Fibroblast of lung (primary cell): ENCODE measurements around the gene SLC16A3.
"Not testable (repeated sequence)": the region's sequence is repeated elsewhere in the genome, so short reads cannot be mapped to it uniquely, and the experiment has no call there.

ENCODE experiments used
- EZH2 ChIP-seq: IDR thresholded peaks from 2 replicates; pipeline ENCODE4 v1.5.1; 2012; ENCODE audit warnings: low read length, control low read depth, mild to moderate bottlenecking; ENCODE audit errors: missing control alignments
- TF ChIP-seq, protein P1 (sequence below), 2 donors: IDR thresholded peaks in 1 of 2; conservative IDR thresholded peaks in 1 of 2; 1 replicate in 1 of 2; 2 replicates in 1 of 2; pipeline ENCODE4 v1.5.1; 2011 to 2012; ENCODE audit warnings: low read length in 2 of 2, control low read depth in 1 of 2, inconsistent platforms in 1 of 2, low read depth in 1 of 2, mild to moderate bottlenecking in 1 of 2

DNA sequence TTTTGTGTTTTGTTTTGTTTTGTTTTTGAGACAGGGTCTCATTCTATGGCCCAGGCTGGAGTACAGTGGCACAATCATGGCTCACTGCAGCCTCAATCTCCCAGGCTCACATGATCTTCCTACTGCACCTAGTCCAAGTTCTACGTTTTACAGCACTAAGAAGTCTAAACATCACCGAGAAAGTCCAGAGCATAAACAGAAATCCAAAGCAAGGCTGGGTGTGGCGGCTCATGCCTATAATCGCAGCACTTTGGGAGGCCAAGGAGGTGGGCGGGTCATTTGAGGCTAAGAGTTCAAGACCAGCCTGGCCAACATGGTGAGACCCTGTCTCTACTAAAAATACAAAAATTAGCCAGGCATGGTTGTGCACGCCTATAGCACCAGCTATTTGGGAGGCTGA, 35.8 kb upstream of the SLC16A3 start:
- TF ChIP-seq, protein P1, sequence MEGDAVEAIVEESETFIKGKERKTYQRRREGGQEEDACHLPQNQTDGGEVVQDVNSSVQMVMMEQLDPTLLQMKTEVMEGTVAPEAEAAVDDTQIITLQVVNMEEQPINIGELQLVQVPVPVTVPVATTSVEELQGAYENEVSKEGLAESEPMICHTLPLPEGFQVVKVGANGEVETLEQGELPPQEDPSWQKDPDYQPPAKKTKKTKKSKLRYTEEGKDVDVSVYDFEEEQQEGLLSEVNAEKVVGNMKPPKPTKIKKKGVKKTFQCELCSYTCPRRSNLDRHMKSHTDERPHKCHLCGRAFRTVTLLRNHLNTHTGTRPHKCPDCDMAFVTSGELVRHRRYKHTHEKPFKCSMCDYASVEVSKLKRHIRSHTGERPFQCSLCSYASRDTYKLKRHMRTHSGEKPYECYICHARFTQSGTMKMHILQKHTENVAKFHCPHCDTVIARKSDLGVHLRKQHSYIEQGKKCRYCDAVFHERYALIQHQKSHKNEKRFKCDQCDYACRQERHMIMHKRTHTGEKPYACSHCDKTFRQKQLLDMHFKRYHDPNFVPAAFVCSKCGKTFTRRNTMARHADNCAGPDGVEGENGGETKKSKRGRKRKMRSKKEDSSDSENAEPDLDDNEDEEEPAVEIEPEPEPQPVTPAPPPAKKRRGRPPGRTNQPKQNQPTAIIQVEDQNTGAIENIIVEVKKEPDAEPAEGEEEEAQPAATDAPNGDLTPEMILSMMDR (conservative IDR thresholded peaks at IDR 0.05 in 1 of 2, IDR thresholded peaks at IDR 0.05 in 1 of 2; ENCODE audit: low read depth in 1 of 2, low read length in 2 of 2) = not testable (repeated sequence)
- TF ChIP-seq EZH2 = not testable (repeated sequence)
